NCI-H187 (cell line): ENCODE measurements around the gene IL13.
"Not testable (repeated sequence)": the region's sequence is repeated elsewhere in the genome, so short reads cannot be mapped to it uniquely, and the experiment has no call there.

ENCODE experiments used
- DNase-seq, 2 experiments: peaks; one replicate each; lab custom pipeline; 2025; lab: John Stamatoyannopoulos, UW

Gene IL13

DNA sequence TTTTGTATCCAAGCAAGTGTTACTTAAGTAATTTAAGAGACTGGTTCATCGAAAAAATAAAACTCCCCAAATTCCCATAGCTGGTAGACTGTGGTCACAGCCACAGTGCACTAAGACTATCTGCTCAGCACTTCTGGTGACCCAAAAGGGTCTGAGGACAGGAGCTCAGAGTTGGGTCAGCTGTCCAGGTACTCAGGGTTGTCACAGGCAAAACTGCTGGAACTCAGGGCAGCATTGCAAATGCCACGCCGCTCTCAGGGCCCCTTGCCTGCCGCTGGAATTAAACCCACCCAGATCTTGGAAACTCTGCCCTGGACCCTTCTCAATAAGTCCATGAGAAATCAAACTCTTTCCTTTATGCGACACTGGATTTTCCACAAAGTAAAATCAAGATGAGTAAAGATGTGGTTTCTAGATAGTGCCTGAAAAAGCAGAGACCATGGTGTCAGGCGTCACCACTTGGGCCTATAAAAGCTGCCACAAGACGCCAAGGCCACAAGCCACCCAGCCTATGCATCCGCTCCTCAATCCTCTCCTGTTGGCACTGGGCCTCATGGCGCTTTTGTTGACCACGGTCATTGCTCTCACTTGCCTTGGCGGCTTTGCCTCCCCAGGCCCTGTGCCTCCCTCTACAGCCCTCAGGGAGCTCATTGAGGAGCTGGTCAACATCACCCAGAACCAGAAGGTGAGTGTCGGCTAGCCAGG lies at the start of gene IL13:
TSS of gene IL13 (plus strand) at position 498 of the 705 bp plus-strand sequence. CDS start at position 512, 14 bp downstream.
- DNase-seq: no peak

DNA sequence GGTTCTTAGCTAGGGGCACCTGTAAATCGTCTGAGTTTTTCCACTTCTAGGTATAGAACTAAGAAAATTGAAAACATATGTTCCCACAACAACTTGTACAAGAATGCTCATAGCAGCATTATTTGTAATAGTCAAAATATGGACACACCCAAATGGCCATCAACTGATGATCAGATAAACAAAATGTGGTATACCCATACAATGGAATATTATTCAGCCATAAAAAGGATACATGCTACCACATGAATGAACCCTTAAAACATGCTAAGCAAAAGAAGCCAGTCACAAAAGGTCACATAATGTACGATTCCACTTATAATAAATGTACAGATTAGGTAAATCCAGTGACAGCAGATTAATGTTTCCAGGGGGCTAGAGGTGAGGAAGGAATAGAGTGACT lies 46.0 kb upstream of the IL13 start:
- DNase-seq: no peak

DNA sequence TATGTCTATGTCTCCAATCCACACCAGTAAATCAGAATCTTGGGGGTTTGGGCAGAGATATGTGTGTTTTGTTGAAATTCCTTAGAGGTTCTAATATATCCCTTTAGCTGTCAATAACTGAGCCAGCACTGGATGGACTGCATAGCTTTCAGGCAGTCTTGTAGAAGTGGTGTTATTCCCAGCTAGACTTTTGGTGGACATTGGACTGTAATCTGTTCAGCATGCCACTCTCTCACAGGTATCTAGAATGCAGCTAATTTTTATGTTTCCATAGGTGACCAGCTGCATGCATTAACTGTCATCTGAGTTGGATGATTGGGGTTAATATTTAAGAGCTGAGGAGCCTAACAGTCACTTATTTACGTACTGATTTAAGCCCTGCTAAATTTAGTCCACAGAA lies 45.1 kb upstream of the IL13 start:
- no peak for DNase-seq

DNA sequence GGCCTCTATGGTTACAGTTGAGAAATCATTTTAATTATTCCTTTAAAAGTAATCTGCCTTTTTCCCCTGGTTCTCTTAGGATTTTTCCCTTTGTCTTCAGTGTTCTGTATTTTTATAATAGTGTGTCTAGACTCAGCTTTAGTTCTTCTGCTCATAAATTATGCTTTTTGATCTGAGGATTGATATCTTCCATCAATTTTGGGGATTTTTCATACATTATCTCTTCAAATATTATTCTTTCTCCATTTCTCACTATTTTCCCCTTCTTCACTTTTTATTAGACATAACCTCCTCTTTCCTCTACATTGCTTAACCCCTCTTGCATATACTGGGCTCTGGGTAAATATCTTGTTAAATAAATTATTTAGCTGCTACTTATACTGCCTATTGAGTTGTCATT lies 36.3 kb upstream of the IL13 start:
- DNase-seq: no peak

DNA sequence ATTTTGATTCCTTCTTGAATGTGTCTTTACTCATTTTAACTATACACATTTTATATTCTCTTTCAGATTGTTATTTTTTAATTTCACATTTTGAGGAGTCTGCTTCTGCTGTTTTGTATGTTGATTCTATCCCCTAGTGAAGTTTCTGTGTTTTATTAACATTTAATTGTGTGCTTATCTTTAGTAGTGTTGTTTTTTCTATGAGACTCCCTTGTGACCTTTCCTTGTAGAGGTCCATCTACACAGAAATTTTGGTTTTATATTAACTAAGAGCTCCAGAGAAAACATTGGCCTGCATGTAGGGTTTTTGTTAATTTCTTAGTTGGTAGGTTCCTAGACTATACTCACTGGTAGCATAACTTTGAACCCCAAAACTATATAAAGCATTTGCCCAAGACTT lies 35.4 kb upstream of the IL13 start:
- no peak for DNase-seq

DNA sequence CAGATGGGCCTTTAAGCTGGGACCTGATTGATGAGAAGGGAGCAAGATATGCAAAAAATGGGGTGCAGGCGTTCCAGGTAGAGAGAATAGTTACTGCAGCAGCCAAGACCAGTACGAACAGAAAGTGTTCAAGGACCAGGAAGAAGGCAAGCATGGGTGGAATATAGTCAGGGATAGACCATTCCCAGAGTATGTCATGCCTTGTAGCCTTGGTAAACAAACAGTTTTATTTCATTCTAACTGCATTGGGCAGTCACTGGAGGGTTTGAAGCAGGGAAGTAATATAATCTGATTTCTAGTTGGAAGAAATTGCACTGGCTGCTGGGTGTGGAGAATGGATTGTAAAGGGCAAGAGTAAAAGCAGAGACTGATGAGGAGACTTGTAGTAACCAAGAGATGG lies 30.5 kb upstream of the IL13 start:
- no peak for DNase-seq

DNA sequence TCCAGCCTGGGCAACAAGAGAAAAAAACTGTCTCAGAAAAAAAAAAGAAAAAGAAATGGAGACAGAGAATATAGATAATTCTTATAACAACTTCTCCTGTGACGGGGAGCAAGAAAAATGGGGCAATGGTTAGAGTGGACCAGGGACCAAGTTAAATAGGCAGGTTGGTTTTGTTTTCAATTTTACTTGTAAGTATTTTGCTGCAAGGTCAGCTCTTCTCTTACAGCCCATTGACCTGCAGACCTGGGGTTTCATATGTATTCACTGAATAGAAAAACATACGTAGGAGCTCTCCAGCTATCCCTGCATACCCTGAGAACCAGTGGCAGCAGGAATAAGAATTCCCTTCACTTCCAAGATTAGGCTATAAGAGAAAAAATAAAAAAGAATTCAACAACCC lies 29.2 kb upstream of the IL13 start:
- DNase-seq: no peak

DNA sequence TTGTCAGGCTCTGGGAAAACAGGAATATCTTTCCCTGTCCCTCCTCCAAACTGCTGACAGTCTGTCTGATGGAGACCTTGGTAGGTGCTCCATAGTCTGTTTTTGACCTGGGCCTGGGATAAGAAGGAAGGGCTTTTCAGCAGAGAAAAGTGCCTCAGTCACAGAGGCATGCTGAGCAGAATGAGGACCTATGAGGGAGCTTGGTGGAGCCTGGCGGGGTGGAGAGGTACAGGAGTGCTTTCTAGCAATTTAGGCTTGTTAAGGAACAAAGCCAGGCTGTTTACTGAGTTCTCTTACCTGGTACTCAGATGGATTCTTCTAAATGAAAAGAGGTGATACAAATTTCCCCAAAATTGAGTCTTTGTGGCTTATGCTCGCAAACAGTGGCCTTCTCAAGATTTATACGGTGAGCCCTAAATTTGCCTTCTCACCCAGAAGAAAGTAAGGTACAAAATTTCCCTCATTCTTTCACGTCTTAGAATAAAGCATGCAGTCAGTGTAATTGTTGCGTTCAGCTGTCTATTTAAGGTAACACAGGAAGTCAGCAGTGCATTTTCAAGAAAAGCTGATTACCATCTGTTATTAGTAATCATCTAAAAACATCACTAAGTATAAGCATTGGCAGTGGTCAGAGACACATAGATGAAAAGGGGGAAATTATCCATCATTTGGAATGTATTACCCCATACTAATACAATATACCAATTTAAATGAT lies 28.6 kb upstream of the IL13 start:
- no peak for DNase-seq

DNA sequence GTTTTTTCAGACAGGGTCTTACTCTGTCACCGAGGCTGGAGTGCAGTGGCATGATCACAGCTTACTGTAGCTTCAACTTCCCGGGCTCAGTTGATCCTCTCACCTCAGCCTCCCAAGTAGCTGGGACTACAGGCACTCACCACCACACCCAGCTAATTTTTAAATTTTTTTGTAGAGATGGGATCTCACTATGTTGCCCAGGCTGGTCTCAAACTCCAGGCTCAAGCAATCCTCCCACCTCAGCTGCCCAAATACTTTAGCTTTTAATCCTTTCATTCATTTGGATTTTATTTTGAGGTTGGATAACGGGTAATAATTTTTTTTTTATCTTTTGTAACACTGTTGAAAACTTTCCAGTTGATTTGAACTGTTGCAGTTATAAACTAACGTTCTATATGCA lies 24.4 kb upstream of the IL13 start:
- DNase-seq: not testable (repeated sequence)

DNA sequence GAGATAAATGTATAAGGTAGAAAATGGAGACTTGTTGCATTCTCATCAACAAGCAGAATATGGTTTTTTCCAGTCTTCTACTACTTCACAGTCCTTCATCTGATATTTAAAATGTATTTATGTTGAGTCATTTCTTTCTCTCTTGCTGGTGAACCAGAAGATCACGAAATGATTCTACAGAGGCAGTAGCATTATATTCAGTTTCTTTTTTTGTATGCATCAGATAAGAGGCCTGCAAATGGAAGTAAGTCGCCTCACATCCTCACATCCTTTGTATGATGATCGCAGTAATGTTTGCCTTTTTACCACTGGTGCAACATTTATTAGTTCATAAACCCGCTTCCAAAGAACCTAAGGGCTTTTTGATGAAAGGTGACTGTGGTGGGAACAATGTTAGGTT lies 22.1 kb upstream of the IL13 start:
- no peak for DNase-seq

DNA sequence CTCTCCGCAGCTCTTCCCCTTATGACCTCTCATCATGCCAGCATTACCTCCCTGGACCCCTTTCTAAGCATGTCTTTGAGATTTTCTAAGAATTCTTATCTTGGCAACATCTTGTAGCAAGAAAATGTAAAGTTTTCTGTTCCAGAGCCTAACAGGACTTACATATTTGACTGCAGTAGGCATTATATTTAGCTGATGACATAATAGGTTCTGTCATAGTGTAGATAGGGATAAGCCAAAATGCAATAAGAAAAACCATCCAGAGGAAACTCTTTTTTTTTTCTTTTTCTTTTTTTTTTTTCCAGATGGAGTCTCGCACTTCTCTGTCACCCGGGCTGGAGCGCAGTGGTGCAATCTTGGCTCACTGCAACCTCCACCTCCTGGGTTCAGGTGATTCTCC lies 20.7 kb upstream of the IL13 start:
- DNase-seq: no peak

DNA sequence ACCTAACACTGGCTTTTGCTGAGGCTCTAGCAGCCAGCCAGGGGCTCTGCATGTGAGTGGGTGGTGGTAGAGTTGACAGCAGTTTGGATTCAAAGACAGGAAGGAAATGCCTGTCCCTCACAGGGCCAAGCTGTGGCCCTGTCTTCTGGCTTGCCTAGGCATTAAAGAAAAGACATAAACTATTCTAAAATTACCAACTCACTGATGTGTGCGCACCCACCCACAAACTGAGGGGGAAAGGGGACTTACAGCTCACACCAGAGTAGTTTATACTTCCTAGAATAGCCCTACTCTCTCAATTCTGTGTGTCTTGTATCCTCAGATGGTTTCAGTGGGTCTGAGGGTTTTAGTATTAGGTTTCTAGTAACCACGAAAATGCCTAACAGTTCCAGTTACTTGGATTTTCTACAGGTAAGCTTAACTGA lies 18.3 kb upstream of the IL13 start:
- DNase-seq: no peak

DNA sequence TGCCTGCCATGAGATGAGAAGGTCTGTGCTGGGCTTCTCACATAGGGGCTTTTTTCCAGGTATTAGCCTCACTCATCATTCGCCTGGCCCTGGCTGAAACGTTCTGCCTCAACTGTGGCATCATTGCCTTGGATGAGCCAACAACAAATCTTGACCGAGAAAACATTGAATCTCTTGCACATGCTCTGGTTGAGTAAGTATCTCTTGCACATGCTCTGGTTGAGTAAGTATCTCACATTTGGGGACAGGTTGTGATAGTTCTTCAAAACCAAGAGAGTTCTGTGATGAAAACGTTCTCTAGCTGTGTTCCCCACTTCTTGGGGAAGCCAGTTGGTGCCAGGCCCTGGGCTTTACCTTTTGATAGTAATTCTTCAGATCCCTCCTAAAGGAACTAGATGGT lies 17.4 kb upstream of the IL13 start:
- DNase-seq: no peak

DNA sequence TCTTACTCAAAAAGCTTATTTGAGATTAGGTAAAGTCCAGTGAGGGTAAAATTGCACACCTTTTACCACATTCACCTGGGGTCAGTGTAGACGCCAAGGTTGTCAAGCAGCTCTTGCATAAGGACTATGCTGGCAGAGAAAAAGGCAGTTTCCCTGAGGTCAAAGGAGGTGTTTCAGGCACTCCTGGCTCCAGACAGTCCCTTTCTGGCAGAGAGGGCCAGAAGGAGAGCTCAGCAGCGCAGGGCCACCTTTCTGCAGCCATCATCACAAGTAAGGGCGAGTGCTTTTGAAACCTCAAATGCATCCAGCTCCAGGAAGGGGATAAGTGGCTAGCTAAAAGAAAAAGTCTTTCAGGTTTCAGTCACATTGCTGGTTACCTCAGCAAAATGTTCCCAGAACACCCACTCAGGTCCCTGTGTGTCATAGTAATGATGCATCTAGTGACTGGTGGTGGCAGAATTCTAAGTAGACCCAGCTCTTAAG lies 16.7 kb upstream of the IL13 start:
- no peak for DNase-seq

DNA sequence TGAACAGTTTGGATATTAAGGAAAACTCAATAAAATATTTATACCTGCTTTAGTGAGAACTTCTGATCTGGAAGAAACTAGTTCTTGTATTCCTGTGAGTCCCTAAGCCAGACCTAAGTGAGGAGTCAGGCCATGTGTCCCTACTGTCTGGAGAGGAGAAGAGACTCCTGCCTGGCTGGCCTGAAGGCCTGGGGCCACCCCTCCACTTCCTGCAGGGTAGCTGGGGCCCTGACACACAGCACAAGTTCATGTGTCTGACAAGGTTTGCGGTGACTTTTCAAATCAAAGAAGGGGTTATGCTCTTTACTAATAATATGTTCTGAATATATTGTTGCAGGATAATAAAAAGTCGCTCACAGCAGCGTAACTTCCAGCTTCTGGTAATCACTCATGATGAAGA lies 16.1 kb upstream of the IL13 start:
- no peak for DNase-seq

DNA sequence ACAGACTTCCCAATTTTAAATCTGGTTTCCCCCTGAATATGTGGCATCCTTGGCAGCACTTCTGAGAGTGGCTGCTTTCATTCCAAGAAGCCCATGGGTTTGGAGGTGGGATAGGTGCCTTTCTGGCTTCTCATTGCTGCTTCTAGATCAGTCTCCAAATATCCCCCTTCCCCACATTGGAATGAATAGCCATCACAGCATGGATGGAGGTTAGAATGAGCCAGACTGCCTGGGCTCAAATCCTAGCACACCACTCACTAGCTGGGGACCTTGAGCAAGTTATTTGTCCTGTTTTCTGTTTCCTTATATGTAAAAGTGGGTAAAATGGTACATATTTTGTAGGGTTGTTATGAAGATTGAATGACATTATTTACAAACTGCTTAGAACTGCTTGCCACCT lies 13.8 kb upstream of the IL13 start:
- DNase-seq: no peak

DNA sequence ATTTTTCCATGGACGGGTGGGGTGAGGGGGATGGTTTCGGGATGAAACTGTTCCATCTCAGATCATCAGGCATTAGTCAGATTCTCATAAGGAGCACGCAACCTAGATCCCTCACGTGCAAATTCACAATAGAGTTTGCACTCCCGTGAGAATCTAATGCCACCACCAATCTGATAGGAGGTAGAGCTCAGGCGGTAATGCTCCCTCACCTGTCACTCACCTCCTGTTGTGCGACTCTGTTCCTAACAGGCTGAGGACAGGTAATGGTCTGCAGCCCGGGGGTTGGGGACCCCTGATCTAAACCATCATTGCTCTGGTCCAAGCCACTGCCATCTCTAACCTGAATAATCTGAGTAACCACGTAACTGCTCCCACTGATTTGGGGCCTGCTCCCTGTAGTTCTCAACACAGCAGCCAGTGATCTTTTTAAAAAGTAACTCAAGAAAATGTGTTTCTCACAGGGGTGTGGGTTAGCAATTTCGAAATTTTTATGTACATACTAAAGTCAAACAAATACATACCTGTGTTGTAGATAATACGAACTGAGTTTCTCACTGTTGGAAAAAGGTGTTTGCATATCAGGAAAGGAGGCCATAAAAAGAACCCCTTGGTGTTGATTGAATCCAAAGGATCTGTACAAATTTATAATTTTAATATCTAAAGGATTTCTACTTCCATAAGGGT lies 11.2 kb upstream of the IL13 start:
- no peak for DNase-seq

DNA sequence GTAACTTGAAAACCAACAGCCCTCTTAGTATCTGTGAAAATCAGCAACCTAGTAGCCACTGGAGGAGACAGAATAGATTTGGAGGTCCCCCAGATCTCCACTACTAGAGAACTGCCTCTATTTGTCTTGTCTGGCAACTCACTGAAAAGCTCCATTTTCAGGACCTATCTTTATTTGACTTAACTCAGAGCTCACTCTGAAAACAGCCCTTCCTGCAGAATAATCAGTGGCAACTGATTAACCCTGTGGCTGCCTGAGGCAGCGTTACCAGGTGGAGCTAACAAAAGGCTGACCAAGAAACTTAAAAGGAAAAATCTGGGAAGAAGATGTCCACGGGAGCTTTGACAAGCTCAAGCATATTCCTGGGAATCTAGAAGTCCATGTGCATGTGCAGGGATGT lies 10.5 kb upstream of the IL13 start:
- no peak for DNase-seq

DNA sequence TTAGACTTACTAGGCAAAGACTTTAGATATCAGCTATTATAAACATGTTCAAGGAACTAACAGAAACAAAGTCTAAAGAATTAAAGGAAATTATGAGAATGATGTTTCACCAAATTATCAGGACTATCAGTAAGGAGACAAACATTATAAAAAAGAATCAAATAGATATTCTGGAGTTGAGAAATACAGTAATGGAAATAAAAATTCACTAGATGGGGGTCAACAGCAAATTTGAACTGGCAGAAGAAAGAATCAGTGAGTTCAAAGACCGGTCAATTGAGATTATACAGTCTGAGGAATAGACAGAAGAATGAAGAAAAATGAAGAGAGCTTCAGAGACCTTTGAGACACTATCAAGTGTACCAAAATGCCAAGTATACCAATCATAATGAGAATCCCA lies 9.6 kb upstream of the IL13 start:
- no peak for DNase-seq

DNA sequence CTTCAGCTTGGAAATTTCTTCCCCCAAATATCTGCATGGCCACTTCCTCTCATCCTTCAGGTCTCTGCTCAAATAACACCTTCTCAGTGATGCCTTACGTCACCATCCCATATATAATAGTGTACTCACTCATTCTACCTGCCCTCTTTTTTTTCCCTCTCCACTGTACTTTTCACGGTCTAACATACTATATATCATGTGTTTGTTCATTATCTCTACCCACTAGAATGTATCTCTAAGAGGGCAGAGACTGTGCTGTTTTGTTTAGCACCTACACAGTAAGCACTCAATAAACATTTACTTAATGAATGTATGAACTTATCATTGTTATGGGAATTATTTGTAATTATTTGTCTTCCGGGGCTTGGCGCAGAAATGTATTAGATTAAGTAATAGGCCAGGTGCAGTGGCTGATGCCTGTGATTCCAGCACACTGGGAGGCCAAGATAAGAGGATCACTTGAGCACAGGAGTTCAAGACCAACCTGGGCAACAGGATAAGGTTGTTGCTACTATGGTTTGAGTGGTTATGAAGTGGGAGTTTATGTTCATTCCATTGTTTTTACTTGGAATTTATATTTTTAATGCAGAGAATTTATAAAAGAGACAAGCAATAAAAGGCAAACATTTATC lies 6.0 kb upstream of the IL13 start:
- DNase-seq: no peak

DNA sequence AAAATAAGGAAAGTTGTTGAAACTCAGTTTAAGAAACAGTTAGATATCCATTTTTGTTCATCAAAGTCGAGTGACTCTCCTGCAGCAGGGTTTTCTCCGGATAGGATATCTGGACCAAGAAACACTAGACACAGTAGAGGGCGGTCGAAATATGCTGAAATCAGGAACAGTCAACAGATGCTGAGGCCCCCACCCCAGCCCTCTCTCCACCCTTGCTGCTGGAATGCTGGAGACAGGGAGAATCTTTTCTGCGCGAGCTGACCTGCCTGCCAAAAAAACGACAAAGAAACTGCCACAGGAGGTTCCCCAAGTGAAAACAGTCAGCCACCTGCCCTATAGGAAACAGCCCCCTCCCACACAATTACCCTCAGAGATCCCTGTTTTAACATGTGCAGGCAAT lies 4.3 kb upstream of the IL13 start:
- DNase-seq: no peak
